Stimulated activated CD8-positive, alpha-beta memory T cell treated with anti-CD3 and anti-CD28 coated beads, Interleukin-15, amount 100 ng/mL, for 1 hour (primary cell): ENCODE results near the gene SFXN1.

Source experiments
- DNase-seq: peaks from one replicate; pipeline ENCODE4 v3.0.0-alpha.2; 2020; ENCODE audit warnings: low read depth

Gene SFXN1

GRCh38 chr5:175541264-175541663 lies 62.9 kb downstream of the SFXN1 start:
- DNase-seq: no peak

- DNase-seq: no peak
These were observed 64.0 kb downstream of the SFXN1 start for GRCh38 chr5:175542232-175542965.

GRCh38 chr5:175542966-175543235 lies 64.5 kb downstream of the SFXN1 start:
- no peak for DNase-seq

GRCh38 chr5:175544108-175544511 lies 65.8 kb downstream of the SFXN1 start:
- DNase-seq: no peak

- no peak for DNase-seq
These were observed 66.2 kb downstream of the SFXN1 start for GRCh38 chr5:175544586-175544985.

- no peak for DNase-seq
These were observed 69.5 kb downstream of the SFXN1 start for GRCh38 chr5:175547842-175548241.

GRCh38 chr5:175548626-175549311 lies 70.4 kb downstream of the SFXN1 start:
- no peak for DNase-seq

- DNase-seq: no peak
These were observed 71.9 kb downstream of the SFXN1 start for GRCh38 chr5:175550055-175550805.

GRCh38 chr5:175551266-175551665 lies 72.9 kb downstream of the SFXN1 start:
- no peak for DNase-seq

- DNase-seq: no peak
These were observed 75.9 kb downstream of the SFXN1 start for GRCh38 chr5:175554296-175554695.

- no peak for DNase-seq
These were observed 76.9 kb downstream of the SFXN1 start for GRCh38 chr5:175555168-175555785.

- no peak for DNase-seq
These were observed 78.4 kb downstream of the SFXN1 start for GRCh38 chr5:175556794-175557193.

- no peak for DNase-seq
These were observed 79.4 kb downstream of the SFXN1 start for GRCh38 chr5:175557778-175558177.

GRCh38 chr5:175558801-175559480 lies 80.6 kb downstream of the SFXN1 start:
- no peak for DNase-seq

- DNase-seq: no peak
These were observed 81.7 kb downstream of the SFXN1 start for GRCh38 chr5:175560011-175560410.

GRCh38 chr5:175561085-175561484 lies 82.7 kb downstream of the SFXN1 start:
- DNase-seq: no peak

- no peak for DNase-seq
These were observed 86.4 kb downstream of the SFXN1 start for GRCh38 chr5:175564716-175565115.

- no peak for DNase-seq
These were observed 88.3 kb downstream of the SFXN1 start for GRCh38 chr5:175566697-175567096.

- no peak for DNase-seq
These were observed 89.6 kb downstream of the SFXN1 start for GRCh38 chr5:175567954-175568353.

- no peak for DNase-seq
These were observed 91.3 kb downstream of the SFXN1 start for GRCh38 chr5:175569701-175570100.

GRCh38 chr5:175572886-175573285 lies 94.5 kb downstream of the SFXN1 start:
- DNase-seq: no peak
